LHCN-M2 (cell line): ENCODE results near the gene SLC17A9. TPM values are rescaled to one million over a fixed set of nuclear protein-coding genes. Genes with fewer than 3 reads are reported as not detected.

Source experiments
- DNase-seq: peaks from one replicate; pipeline ENCODE4 v3.0.0-alpha.2; 2012; ENCODE audit warnings: low read depth
- total RNA-seq: library from RNA; depleted of rRNA; stranded (reverse); fragments of >200 nt; gene quantifications from 2 replicates; pipeline ENCODE4 v1.2.3, GENCODE V29; 2014; rRNA removed

SLC17A9 gene
- total RNA-seq, 1 experiment from 2014 or later = not detected

- no peak for DNase-seq
Measured at GRCh38 chr20:63016514-63017075, 64.1 kb downstream of the SLC17A9 start.

GRCh38 chr20:63017076-63017825 is 64.7 kb downstream of the SLC17A9 start:
- no peak for DNase-seq

- DNase-seq = no peak
Measured at GRCh38 chr20:63017826-63018411, 65.4 kb downstream of the SLC17A9 start.

Other genes starting within 250 kb of the SLC17A9 start
- gene NTSR1, start 243.9 kb upstream of the SLC17A9 start, total RNA-seq = 0.77 and 0.98 TPM in 2 replicates
- 30.7 and 32.8 TPM in 2 replicates for gene MRGBP, start 156.2 kb upstream of the SLC17A9 start, total RNA-seq
- 64.6 and 69.7 TPM in 2 replicates for gene OGFR, start 147.9 kb upstream of the SLC17A9 start, total RNA-seq
- not detected in 2 replicates for gene COL9A3, start 135.7 kb upstream of the SLC17A9 start, total RNA-seq
- 13.8 and 15.6 TPM in 2 replicates for gene TCFL5, start 90.9 kb upstream of the SLC17A9 start, total RNA-seq
- gene DIDO1, start 26.2 kb upstream of the SLC17A9 start, total RNA-seq = 29.0 and 33.1 TPM in 2 replicates
- 20.3 and 23.5 TPM in 2 replicates for gene GID8, start 14.6 kb upstream of the SLC17A9 start, total RNA-seq
- gene BHLHE23, start 54.3 kb downstream of the SLC17A9 start, total RNA-seq = not detected in 2 replicates